ENCODE results near the gene PRKAR1B.

DNA sequence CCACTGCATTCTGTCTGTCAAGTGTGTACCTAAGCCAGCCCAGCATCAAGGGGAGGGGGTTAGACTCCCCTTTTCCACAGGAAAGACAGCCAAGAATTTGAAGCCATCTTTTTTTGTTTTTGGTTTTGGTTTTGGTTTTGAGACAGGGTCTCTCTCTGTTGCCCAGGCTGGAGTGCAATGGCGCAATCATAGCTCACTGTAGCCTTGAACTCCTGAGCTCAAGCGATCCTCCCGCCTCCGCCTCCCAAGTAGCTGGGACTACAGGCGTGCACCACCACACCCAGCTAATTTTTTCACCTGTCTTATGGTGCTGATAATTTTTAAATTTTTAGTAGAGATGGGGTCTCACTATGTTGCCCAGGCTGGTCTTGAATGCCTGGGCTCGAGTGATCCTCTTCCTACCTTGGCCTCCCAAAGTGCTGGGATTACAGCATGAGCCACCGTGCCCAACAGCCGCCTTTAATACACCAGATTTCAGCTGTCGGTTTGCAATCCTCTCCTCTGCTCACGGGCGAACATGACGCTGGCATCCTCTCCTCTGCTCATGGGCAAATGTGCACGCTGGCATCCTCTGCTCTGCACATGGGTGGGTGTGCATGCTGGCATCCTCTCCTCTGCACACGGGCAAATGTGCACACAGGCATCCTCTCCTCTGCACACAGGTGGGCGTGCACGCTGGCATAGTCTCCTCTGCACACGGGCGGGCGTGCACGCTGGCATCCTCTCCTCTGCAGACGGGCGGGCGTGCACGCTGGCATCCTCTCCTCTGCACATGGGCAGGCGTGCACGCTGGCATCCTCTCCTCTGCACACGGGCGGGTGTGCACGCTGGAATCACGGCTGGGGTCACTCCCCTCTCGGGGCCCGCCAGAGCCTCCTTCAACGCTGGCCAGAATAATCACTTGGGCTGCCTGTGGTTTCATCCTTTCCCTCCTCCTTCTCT, 151.4 kb downstream of the PRKAR1B start:
- TF ChIP-seq EZH2 (IDR thresholded peaks at IDR 0.05; ENCODE audit: borderline replicate concordance, low read depth, low read length, poor library complexity, severe bottlenecking): no peak
- TF ChIP-seq, protein P1, sequence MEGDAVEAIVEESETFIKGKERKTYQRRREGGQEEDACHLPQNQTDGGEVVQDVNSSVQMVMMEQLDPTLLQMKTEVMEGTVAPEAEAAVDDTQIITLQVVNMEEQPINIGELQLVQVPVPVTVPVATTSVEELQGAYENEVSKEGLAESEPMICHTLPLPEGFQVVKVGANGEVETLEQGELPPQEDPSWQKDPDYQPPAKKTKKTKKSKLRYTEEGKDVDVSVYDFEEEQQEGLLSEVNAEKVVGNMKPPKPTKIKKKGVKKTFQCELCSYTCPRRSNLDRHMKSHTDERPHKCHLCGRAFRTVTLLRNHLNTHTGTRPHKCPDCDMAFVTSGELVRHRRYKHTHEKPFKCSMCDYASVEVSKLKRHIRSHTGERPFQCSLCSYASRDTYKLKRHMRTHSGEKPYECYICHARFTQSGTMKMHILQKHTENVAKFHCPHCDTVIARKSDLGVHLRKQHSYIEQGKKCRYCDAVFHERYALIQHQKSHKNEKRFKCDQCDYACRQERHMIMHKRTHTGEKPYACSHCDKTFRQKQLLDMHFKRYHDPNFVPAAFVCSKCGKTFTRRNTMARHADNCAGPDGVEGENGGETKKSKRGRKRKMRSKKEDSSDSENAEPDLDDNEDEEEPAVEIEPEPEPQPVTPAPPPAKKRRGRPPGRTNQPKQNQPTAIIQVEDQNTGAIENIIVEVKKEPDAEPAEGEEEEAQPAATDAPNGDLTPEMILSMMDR (conservative IDR thresholded peaks at IDR 0.05; ENCODE audit: low read depth, low read length): no peak

Measured in A673 (cell line).